Amniotic stem cell (primary cell): ENCODE measurements around the gene RERE.
"Not testable (repeated sequence)": the region's sequence is repeated elsewhere in the genome, so short reads cannot be mapped to it uniquely, and the experiment has no call there.

Source experiments
- DNase-seq: peaks from one replicate; lab custom pipeline; 2025; lab: John Stamatoyannopoulos, UW

Gene RERE

DNA sequence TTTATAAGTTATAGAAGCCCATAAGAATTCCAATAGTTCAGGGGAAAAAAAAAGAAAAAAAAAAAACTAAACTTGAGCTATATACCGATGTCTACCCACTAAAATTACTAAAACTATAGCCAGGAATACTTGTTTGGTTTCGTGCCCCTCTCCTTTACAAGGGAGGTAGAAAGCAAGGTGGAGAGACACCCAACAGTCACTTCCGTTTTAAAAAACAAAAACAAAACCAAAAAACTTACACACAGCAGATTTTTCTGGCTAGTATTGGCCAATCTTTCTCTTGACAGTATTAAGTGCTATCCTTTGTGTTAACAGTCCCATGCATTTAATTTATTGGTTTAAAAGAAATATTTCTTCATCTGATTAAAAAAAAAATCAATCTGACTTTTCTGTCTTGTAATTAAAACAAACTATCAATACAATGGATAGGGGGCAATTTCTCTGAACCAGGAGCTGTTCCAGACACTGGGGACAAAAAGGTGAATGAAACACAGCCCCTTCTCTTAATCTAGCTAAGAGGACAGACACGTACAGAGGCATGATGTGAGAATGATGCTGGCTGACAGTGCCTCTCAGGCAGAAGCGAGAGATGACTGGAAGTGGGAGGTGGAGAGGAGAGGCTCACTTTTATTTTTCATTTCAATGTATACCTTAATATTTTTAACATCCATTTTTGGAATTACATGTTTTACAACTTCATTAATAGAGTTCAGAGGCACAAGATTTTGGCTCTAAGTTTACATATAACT lies 214.8 kb downstream of the RERE start:
- DNase-seq: no peak

DNA sequence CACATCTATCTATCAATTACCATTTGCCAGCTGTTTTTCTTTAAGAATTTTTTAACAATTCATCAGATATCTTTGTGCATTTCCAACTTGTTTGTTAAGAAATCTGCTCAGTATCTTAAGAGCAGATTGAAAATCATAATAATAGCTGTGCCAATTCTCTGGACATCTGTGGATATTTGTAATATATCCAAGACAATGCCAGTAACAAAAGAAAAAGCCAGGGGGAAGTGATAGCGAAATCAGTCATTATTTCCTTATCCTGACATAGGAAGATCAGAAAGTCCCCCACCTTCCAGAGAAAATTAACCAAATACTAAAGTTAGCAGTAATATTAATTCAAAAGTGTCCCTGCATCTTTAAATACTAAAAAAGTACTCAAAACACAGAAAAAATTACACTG lies 217.1 kb downstream of the RERE start:
- no peak for DNase-seq

DNA sequence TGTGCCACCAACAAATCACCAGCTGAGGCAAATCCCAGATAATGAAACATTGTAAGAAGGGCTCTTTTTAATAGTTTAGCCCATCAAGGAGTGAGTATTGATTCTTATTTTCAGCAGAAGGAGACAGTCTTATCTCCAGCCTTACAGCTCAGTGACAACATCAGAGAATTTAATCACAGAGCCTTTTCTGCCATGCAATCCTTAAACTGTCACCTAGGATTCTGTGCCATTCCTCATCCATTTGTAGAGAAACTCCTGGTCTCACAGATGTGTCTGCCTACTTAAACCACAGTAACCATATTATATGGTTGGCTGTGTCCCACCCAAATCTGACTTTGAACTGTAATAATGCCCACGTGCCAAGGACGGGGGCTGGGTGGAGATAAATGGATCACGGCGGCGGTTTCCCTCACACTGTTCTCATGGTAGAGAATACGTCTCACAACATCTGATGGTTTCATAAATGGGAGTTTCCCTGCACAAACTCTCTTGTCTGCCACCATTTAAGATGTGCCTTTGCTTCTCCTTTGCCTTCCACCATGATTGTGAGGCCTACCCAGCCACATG lies 217.7 kb downstream of the RERE start:
- no peak for DNase-seq

DNA sequence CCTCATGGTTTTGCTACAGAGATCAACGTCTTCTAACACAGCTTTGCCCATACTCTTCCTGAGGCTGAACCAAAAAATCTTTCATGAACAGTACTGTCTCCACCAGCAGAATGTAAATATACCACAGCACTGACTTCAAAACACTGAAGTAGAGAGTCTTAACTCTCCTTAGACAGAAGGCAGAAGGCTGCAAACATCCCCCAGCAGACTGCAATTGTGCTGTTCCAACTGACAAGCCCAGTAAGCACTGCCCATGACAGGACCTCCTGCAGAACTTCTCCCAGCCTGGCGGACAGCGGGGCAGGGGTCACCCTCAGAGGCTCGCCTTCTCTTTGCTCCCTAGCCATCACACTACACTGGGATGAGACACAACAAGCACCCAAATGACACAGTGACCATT lies 218.7 kb downstream of the RERE start:
- no peak for DNase-seq

DNA sequence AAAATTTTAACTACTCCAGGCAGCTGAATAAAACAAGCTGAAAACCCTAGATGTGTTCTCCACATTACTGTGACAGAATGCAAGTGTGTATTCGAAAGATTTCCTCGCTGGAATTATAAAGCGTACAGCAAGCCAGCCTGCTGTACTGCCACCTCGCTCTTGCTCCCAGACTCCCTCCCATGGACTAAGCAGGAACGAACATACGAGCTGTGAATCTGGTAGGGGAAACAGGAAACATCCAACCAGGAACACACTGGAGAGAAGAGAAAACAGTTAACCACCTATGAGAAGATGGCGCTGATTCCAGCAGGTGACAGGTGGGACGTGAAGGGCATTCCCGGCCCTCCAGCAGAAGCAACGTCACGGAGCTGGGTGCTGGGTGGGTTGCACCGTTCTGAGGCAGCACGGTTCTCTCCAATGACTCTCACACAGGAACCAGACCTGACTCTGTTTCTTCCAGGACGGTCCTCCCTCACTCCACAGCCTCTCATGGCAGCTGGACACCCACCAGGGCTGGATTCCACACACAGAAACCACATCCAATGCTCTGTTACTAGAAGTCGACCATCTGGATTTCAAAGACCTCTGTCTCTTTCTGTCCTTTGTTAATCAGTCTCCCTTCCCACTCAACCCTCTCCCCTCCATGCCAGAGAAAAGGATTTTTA lies 219.2 kb downstream of the RERE start:
- DNase-seq: no peak

DNA sequence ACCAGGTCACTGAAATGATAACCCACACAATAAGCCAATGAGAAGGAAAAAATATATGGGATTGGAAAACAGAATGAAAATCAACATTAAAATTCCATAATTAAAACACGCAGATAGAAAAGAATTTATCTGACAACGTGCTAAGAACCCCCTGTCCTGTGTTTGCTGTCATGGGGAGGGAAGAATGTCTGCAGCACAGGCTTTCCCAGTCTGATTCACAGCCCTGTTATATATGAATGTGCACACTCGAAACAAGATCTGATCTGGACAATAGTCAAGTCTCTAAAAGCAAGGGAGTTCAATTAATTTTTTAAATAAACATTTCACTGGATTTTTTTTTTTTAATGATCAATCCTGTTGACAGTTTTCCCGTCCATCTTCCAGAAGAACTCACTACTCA lies 220.0 kb downstream of the RERE start:
- no peak for DNase-seq

DNA sequence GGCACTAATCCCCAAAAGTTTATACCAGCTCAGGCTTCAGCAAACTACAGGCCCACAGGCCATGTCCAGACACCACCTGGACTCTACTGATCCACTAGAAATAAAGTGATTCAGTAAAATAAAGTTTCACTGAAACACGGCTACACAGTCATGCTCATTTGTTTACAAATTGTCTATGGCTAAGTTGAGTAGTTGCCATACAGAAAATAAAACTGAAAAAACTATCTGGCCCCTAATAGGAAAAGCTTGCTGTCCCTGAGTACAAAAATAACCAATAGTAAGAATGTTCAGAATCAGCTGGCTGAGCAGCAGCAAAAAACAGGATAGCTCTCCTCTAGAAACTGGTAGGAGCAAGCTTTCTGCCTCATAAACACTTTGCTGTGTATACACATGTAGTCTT lies 221.5 kb downstream of the RERE start:
- no peak for DNase-seq

DNA sequence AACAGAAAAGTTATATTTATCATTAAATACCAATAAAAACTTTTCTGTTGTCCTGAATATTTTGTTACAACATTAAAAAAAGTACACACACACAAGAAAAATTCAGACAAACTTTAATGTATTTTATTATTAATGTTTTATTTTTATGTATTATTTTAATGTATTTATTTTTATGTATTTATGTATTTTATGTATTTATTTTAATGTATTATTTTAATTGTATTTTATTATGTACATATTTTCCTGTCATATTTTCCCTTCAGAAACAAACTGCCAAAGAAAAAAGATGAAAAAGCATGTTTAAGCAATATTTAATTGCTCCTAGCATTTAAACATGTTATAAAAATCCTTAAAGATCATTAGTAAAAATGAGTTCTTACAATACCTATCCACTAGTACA lies 222.1 kb downstream of the RERE start:
- DNase-seq: no peak

DNA sequence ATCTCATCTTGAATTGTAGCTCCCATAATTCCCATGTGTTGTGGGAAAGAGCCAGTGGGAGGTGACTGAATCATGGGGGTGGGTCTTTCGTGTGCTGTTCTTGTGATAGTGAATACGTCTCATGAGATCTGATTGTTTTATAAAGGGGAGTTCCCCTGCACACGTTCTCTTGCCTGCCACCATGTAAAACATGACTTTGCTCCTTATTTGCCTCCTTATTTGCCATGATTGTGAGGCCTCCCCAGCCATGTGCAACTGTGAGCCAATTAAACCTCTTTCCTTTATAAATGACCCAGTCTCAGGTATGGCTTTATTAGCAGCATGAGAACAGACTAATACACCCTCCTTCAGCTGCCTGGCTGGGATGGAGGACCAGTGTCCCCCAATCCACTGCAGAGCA lies 224.1 kb downstream of the RERE start:
- not testable (repeated sequence) for DNase-seq

DNA sequence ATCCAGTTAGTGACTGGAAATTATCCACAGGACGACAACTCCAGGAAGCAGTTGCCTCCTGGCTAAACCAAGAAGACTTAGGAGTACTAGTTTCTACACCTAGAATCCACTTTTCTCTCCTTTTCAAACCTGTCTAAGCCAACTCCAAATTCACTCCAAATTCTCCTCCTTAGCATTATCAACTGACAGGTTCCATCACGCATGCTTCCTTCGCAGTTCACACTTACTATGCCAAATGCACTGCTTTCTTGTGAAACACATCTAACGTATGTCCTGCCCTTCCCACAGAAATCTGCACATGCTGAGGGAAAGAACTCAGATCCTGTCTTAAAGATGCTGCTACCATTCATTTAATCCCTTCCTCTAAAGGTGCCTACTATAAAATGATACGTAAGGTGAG lies 225.9 kb downstream of the RERE start:
- no peak for DNase-seq

DNA sequence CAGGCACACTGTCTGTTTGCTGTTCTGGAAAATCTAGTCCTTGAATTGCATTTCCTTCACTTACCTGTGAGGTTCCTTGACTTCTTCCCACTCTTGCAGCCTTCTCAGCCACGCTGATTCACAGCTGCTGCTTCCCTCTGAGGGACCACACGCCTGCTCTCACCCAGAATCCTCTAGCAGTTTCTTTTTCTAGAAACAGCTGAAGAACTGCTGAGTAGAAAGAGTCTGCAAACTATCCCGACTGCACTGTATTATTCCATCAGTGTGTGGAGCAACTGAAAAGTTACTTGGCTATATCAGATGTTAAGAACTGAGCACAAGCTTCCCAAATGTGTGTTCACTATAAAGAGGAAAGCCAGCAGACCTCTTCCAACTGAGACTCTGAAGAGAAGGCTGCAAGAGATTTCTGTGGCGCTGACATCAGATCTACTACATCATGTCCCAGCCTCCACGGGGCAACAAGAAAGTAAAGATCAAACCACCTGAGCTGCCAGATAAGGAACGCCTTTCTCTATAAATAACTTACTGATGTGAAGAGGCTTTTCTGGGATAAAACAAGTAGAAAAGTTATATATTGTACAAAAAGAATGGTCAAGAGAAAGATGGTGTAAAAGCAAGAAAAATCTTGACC lies 226.6 kb downstream of the RERE start:
- DNase-seq: no peak

DNA sequence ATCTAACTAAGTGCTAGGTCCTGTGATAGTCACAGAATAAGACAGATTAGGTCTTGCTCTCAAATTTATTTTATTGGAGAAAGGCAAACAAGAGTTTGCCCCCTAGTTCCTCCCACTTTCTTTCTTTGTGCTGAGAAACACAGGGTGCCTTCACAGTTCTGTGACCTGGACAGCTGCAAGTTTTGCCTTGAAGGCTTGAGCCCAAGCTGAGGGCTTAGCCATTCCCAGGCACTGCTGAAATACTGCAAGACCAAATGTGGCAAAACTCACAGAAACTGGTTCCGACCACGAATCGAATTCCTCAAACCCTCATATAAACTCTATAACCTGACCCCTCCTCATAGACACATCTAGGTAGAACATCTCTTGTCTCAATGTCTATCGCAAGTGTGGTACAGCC lies 227.9 kb downstream of the RERE start:
- no peak for DNase-seq

DNA sequence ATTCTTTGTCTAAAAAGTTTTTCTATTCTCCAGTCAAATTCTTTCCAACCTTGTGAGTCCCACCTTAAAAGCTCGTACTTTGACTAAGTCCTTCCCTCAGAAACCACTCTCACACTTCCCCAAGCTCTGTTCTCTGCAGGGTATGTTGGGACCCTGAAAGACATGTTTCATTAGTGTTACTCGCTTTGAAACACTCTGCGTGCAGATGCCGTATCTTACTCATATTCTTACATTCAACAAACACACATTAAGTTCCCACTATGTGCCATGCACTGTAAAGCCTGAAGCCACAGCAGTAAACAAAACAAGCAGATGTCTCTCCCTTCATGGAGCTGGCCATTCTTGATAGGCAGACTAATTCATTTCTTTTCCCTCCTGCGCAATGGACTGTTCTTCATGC lies 229.7 kb downstream of the RERE start:
- no peak for DNase-seq

DNA sequence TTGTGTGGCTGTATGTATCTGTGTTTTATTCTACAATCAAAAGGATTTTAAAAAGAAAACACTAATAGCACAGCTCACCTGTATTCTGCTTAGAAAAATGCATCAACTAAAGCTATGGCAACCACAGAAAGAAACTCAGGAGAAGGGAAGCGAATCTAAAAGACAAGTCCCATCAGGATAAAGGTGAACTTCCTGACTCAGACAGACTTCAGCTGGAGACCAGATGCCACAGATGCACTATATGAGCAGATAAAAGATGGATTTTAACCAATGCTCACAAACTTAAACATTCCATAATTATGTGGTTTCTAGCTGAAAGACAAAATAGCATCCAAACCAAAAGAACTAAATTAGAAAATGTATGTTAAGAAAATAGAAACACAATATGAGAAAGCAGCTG lies 231.0 kb downstream of the RERE start:
- no peak for DNase-seq

DNA sequence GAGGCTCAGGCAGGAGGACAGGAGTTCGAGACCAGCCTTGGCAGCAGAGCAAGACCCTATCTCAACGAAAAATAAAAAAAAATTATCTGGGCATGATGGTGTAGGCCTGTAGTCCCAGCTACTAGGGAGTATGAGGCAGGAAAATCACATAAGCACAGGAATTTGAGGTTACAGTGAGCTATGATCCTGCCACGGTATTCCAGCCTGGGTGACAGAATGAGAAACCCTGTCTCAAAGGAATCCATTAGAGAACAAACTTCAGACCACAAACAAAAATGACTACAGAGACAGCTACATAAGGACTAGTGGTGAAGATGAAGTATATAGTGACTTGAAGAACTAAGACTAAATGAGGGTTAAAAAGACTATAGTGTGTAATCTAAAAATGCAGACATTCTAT lies 233.1 kb downstream of the RERE start:
- DNase-seq: no peak

DNA sequence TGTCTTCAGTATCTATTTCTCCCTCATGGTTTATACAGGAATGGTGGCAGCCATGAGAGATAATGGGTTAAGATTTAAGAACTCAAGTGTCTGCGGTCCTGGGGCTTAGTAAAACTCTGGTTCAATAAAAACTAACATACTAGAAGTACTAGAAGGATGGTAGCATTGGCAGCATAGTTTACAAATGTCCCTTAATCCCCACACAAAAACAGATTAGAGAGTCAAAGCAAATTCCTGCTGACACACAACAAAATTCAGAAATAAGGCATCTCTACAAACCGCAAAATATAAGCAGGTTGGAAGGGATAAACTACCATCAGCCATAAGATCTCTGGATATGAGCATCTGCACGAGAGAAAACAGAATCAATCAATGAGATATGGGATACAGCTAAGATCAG lies 234.4 kb downstream of the RERE start:
- DNase-seq: no peak

DNA sequence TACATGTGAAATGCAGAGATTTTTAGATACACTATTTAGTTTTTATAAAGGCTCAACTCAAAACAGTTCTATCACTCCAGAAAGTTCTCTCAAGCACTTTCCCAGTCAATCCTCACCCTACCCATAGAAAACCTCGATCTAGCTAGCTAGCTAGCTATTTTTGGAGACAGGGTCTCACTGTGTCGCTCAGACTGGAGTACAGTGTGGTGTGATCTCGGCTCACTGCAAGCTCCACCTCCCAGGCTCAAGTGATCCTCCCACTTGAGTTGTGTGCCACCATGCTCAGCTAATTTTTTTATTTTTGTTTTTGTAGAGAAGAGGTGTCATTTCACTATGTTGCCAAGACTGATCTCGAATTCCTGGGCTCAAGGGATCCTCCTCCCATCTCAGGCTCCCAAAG lies 236.9 kb downstream of the RERE start:
- DNase-seq: no peak

DNA sequence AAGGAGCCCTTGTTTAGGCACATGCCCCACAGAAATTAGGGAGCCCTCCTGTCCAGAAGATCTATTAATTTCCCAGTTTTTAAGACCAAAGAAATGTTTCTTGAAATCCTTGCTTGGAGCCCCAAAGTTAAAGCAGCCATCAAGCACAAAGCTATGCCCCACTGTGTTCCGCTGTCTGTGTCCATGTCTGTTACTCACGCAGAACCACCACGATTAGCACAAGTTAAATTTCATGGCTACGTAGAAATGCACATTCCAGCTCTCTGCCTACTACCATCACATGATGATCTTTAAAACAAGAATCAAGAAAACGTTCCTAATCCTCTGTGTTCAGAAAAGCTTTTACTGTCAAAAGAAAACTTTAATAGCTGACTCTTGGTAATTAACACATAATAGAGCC lies 238.5 kb downstream of the RERE start:
- no peak for DNase-seq

DNA sequence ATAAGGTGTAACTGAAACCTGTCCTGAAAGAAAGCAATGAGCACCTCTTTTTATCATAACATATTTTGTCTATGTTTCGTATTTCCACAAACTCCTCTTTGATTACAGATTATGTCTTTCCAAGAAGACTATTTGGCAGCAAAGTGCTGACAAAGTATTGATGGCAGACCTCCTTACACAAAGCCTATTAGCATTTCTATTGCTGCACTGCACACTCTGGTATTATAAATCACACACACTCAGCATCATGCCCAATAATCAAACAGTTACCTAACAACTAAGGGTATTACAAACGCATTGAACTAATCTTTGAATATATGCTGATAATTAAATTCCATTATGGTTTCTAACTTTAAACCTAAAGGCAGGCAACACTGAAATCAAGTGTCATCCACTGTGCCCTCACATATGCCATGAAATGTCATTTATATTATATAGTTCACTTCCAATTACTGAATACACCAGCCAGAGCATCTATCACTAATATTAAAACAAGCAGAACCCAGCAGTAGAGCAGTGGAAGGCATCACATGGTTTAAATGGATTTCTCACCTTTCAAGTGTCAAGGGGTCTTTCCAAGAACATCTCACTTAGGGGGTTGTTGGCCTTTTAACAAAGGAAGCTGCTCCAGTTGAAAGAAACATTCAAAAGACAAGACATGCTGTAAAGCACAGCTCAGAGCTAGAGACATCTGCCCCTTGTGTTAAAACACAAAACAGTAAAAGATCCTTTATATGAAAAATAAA lies 239.1 kb downstream of the RERE start:
- DNase-seq: no peak

DNA sequence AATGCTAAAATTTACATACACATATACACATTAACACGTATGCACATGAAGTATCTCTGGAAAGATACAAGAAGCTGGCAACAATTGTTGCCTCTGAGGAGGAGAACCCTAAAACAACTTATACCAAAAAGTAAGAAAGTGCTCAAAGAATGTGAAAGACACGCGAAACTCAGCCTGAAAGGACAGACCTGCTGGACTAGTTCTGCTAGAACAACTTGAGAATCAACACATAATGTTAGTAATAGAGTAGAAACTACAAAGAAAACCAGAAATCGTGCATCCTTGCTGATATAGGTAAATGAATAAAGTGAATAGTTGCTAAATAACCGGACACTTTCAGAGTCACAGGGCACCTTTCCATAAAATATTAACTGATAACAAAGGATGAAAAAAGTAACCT lies 242.5 kb downstream of the RERE start:
- DNase-seq: no peak

DNA sequence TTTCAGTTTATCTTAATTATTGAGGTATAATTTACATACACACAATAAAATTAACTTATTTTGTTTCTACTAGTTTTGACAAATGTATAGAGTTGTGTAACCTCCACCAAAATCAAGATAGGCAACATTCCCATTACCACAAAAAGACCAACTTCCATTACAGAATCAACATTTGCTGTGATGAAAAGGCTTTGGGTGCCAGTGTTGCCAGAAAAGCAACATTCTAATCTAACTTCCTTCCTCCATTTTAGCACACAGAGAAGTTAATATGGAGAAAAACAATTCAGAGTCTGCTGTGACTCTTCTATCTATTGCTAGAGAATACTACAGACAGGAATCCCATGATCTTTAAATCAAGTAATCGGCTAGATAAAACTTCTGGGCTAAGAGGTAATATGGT lies 245.3 kb downstream of the RERE start:
- no peak for DNase-seq

DNA sequence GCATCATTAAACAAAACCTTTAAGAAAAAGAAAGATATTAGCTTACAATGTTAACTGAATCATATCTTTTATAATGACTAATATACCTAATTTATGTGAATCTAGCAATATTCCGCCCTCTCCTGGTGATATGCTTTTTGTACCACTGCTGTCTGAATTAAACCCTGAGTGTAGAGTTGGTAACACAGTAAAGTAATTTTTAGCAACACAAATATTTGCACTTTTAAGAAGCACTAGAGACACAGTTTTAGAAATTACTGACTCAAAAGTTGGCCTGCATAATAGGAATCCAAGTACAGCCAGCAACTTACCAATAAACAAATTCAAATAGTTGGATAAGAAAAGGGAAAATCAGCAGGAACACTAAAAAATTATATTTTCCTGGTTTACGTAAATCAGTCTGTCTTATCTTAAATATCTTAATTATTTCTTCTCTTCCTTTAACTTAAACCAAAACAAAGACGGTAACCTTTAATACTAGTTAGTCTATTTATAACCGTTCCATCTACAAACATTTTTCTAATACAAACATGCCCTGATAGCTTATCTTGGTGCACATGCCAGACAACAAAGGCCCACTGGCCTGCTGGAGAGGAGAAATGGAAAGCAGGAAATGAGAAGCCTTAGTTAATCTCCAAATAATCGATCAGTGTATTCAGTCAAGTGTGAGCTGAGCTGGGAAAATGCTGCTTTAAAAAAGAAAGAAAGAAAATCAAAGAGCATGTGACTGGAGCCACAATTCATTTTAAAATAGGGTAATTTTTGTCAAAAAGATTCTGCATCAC lies 246.0 kb downstream of the RERE start:
- no peak for DNase-seq
